PC-3 (cell line): ENCODE measurements around the gene NMD3.

Source experiments
- EZH2 ChIP-seq: fragments of 300-600 bp; sonication (generic); IDR thresholded peaks from one replicate; pipeline ENCODE4 v1.6.1; 2017; ENCODE audit warnings: antibody characterized with exemption, mild to moderate bottlenecking, low read length; ENCODE audit not compliant: unreplicated experiment
- EZH2phosphoT487 ChIP-seq: fragments of 300-600 bp; sonication (generic); IDR thresholded peaks from 2 replicates; pipeline ENCODE4 v1.6.1; 2018; ENCODE audit warnings: mild to moderate bottlenecking, antibody characterized with exemption, low read length, borderline replicate concordance
- TF ChIP-seq, protein P1 (sequence below): fragments of 300-600 bp; sonication (generic); conservative IDR thresholded peaks from 2 replicates; pipeline ENCODE4 v1.5.1; 2017; ENCODE audit warnings: antibody characterized with exemption, low read depth, mild to moderate bottlenecking, low read length

DNA sequence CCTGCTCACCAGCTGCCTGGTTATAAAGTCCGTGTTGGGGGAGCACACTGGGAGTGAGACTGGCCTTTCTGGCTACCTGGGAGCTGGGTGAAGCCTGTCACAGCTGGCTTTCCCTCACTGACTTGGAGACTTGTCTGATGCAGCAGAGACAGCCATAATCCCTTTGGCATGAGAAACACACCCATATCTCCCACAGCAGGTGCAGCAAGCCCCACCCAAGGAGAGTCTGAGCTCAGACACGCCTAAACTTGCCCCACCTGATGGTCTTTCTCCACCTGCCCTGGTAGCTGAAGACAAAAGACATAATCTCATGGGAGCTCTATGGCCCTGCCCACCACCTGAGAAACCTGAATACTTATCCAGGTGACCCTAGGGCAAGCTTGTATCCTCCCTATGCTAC, 54.8 kb downstream of the NMD3 start:
- TF ChIP-seq, protein P1, sequence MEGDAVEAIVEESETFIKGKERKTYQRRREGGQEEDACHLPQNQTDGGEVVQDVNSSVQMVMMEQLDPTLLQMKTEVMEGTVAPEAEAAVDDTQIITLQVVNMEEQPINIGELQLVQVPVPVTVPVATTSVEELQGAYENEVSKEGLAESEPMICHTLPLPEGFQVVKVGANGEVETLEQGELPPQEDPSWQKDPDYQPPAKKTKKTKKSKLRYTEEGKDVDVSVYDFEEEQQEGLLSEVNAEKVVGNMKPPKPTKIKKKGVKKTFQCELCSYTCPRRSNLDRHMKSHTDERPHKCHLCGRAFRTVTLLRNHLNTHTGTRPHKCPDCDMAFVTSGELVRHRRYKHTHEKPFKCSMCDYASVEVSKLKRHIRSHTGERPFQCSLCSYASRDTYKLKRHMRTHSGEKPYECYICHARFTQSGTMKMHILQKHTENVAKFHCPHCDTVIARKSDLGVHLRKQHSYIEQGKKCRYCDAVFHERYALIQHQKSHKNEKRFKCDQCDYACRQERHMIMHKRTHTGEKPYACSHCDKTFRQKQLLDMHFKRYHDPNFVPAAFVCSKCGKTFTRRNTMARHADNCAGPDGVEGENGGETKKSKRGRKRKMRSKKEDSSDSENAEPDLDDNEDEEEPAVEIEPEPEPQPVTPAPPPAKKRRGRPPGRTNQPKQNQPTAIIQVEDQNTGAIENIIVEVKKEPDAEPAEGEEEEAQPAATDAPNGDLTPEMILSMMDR: no peak
- TF ChIP-seq EZH2 (no peak), EZH2phosphoT487 (no peak)
